ENCODE results near the gene PRRC2B.
A peak's percentile ranks its signal among the peaks of the same experiment; 100 is the strongest.
"Not testable (repeated sequence)": the region's sequence is repeated elsewhere in the genome, so short reads cannot be mapped to it uniquely, and the experiment has no call there.

Gene PRRC2B

GRCh38 chr9:131387394-131387793 is 6.5 kb upstream of the PRRC2B start:
- no peak for DNase-seq

DNA sequence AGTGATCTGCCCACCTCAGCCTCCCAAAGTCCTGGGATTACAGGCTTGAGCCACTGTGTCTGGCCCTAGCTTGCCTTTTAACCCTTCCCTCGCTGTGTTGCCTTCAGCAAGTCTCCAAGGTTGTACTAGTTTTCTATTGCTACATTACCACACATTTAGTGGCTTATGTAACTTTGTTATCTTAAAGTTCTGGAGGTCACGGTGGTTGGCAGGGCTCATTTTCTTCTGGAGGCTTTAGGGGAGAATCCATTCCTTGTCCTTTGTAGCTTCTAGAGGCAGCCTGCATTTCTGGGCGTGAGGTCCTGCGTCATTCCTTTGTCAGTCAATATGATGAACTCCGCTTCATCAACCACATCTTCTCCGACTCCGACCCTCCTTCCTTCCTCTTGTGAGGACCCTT is 2.9 kb upstream of the PRRC2B start:
- DNase-seq, result no peak

- DNase-seq, result no peak
Measured at GRCh38 chr9:131391504-131391903, 2.4 kb upstream of the PRRC2B start.

DNA sequence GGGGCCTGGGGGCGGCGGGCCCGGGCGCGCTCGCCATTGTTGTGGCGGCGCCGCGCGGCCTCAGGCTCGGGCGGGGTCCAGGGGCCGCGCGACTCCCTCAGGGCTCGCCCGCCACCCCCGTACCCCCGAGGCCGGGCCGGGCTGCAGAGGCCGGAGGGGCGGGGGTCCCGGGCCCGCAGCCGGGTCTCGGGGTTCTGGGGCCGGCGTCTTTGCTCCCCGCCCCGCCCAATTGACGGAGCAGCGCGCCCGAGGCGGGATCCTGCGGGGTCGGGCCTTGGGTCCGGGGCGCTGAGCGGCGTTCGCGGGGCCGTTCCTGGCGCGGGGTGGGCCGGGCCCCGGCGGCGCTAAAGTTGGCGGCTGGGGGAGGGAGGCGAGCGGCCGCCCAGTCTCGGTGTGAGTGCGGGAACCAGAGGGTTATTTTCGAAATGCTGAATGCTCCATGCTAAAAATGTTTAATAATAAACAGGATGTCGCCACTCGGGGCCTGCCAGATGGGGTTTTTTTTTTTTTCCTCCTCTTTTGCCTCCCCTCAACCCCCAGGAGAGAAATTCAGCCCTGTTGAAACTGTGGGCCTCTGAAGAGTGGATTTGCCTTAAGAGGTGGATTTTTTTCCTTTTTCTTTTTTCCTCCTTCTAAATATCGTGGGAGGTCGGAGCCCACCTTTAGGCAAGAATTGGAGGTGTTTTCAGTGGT is 724 bp downstream of the PRRC2B start:
- peak in 2 of 3 experiments; percentile 77 to 83 for DNase-seq

DNA sequence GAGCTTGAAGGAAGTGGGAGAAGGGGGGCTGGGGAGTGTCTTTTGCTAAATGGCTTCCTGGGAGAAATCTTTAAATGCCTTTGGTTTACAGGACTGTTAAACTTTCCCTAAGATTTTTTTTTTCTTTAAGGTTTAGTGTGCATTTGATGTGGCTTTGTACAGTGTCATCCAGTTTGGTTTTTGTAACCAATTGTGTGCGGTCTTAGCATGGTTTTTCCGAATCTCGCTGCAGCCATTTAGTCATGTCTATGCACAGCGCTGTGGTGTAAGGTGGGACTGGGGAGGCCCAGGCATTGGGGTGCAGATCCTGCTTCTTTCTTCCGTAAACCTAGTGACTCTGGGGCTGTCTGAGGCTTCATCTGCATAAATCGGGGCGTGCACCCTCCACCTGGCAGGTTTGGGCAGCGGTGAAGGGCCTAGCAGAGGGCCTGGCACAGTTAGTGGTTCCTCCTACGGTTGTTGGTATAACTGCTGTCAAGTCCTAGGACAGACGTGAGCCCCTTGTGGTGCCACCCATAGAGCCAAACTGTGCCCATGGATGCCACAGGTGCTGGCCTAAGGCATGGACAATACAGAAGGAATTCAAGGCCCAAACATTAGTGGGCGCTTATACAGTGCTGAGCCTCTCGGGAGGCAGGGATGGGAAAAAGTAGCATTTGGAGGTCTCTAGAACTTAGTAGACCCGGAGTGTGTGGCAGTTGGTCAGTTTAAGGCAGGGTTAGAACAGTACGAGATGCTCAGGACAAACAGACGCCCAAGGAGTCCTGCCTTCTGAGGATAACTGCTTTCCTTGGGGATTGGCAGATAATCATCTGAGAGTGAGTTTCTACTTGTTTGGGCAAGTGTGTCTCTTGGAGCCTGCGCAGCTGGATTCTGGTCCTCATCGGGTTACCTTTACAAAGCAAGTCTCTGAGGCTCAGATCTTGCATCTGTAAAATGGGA is 1.5 kb downstream of the PRRC2B start:
- peak in 2 of 3 experiments; percentile 24 to 65 for DNase-seq

DNA sequence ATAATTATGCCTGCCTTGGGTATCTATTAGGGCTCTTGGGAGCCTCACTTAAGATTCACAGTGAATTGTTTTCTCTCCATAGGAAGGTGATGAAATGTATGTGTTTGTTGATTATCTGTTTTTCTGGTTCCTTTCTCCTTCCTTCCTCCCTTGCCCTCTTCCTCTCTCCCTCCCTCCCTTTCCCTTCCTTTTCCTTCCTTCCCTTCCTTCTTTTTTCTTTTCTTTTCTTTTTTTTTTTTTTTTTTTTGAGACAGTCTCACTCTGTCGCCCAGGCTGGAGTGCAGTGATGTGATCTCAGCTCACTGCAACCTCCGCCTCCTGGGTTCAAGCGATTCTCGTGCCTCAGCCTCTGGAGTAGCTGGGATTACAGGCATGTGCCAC is 2.2 kb downstream of the PRRC2B start:
- not testable (repeated sequence) for DNase-seq

DNA sequence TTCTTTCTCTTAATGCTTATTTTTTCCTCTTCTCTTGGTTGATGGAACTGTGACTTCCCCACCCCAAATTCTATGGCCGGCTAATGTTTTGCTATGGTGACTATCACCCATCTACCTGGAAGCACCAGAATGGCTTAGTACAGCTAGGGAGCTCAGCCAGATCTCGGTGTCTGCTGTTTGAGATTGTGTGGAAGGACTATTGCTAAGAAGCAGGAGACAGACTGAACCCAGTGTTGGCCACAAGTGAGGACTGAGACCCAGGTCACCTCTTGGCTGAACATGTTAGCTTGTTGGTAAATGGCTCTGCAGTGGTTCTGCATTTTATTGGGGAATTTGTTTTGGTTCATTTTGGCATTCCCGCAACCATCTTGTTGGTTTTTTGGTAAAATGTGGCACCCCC is 2.7 kb downstream of the PRRC2B start:
- DNase-seq, result no peak

- DNase-seq, result no peak
Measured at GRCh38 chr9:131397100-131397790, 3.4 kb downstream of the PRRC2B start.

DNA sequence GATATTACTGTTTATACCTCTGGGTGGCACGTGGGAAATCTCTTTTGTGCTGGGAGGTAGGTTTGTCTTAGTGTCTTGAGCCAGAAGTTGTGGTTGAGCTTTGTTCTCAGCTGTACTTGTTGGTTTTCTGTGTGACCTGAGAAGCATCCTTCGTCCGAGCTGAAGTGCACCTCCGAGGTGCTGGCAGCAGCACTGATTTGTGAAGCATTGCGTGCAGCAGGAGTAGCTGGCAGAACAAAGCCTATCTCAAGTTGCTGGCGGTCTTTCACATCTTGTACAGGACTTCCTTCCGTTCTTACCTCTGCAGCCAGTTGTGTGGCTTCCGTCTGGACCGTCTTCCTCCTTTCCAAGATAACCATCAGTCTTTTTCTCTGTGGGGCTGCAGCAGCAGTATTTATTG is 4.3 kb downstream of the PRRC2B start:
- DNase-seq, result no peak

DNA sequence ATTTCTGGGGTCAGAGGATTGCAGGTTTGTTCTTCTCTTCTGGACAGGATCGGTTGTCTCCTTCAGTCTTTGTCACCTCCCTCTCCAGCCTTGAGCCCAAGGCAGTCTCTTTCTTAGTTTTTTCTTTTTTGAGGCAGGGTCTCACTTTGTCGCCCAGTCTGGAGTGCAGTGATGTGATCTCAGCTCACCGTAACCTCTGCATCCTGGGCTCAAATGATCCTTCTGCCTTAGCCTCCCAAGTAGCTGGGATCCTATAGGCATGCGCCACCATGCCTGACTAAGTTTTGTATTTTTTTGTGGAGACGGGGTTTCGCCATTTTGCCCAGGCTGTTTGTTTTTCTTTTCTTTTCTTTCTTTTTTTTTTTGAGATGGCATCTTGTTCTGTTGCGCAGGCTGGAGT is 6.1 kb downstream of the PRRC2B start:
- no peak for DNase-seq

DNA sequence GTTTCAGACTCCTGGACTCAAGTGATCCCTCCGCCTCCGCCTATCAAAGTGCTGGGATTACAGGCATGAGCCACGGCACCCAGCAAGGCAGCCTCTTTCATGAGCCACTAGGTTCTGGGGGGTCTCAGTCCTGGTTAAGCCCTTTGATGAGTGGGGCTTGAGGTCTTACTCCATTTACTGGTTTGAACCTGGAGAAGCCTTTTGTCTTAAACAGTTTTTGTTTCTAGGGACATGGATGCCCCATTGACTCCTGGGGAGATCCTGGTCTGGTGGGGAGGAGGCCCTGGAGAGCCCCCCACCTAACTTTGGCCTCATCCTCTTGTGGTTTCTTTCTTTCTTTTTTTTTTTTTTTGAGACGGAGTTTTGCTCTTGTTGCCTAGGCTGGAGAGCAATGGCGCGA is 6.7 kb downstream of the PRRC2B start:
- DNase-seq, result no peak

- no peak for DNase-seq
Measured at GRCh38 chr9:131402073-131402472, 8.2 kb downstream of the PRRC2B start.

DNA sequence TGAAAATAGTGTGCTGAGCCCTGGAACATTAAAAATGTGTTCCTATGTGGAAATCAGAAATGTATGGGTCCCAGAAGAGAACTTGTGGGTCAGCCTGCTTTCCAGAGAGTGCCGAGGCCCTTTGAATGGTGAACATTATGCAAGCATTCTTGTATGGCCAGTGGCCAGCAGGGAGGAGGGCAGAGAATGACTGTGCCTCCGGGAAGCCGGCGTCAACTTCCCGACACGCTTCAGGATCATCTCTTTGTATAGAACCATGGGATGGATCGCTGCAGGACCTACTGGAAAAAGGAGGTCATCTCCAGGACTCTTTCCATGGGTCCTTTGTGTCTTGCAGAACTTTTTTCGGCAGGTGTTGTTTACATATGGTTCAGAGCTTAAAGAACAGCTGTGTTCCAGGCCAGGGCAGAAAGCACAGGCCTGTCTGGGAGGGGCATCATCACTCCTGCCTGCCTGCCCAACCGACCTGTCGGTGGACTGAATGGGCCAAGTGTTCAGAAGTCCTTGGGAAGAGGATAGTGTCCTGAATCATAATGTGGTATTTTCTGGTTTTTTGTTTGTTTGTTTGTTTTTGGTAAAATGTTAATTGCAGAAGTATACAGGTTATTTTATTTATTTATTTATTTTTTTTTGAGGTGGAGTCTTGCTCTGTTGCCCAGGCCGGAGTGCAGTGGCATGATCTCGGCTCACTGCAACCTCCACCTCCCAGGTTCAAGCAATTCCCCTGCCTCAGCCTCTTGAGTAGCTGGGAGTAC is 9.0 kb downstream of the PRRC2B start:
- DNase-seq, result no peak

- no peak for DNase-seq
Measured at GRCh38 chr9:131403493-131403773, 9.5 kb downstream of the PRRC2B start.

DNA sequence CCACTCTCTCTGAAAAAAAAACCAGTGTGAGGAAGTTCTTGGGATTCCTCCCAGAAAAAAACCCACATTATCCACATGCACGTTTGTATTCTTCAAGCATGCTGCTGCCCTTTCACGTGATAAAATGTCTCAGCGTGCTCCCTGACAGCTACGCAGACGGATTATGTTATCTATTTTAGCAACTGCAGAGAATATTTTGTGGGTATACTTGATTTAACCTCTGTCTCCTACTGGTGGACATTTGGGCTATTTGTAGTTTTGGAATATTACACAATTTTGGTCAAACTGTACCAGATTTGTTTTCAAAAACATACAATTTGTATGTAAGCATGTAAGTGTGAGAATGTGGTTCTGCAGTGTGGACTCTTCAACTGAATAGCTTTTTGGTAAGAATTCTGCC is 10.7 kb downstream of the PRRC2B start:
- DNase-seq, result no peak

GRCh38 chr9:131404987-131405386 is 11.1 kb downstream of the PRRC2B start:
- no peak for DNase-seq

- no peak for DNase-seq
Measured at GRCh38 chr9:131405428-131405827, 11.5 kb downstream of the PRRC2B start.

- peak; percentile 24 to 64 (median 36) for DNase-seq
Measured at GRCh38 chr9:131405858-131406537, 12.1 kb downstream of the PRRC2B start.

DNA sequence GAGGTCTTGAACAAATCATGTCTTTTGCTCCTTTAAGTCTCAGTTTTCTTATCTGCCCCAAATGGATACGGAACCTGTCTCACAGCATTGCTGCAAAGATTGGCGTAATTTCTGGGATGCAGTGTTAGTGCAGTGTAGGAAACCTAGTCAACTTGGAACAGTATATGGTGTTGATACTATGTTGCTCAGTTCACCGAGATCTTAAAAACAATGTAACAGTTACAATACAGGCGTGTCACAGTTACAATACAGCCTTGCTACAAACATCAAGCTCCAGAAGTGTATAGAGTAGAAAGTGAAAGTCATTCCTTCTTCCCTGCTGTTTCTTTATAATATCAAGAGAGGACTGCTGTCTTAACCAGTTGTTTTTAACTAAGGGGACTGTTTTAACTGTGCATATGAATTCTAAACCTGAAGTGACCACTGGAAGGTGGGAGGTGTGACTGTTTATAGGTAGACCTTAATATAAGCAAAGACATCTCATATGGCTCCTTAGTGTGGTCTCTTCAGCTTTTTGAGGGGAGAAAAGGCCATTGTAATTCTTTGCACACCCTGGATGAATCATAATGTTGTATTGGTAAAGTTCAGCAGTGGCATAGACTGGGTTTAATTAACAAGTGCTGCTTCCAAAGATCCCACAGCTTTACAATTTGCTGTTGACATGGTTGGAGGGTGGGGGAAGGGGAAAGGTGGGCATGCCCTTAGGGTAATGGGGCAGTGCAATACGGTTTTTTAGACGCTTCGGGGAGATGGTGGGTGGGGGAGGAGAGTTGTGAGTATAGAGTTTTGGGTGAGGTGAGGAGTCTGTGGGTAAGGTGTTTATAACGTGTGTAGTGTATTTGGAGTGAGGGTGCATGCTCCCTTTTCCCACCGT is 12.9 kb downstream of the PRRC2B start:
- no peak for DNase-seq

GRCh38 chr9:131407717-131408195 is 13.9 kb downstream of the PRRC2B start:
- peak; percentile 16 to 58 (median 34) for DNase-seq

DNA sequence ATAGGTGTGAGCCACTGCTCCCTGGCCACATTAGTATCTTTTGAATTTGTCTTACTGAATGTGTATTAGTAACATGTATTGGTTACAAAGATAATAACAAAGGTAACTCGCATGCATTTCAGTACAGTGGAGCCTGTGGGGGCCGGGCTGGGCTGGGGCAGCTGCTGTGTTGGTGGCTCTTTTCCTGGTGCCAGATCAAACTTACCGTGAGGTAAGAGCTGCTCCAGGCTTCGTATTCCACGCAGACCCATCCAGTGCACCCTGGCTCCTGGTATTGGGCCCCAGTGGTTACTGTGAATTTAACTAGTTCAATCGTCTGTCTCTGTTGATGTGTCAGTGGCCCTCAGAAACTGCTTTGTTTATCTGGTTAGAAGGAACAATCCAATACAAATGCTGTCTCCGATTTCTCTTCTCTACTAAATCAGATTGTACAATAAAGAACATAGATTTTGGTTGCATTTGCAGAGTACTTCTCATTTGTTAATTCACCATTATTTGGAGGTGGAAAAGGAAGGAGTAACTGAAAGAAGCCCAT is 15.6 kb downstream of the PRRC2B start:
- DNase-seq, result no peak
